VCaP (cell line): ENCODE results near the gene AK8.
A peak's percentile ranks its signal among the peaks of the same experiment; 100 is the strongest.

Source experiments
- H3K27ac ChIP-seq: fragments of 450-650 bp; 2 replicates; pipeline ENCODE4 v1.5.1; 2017
- CTCF ChIP-seq: fragments of 450-650 bp; conservative IDR thresholded peaks from 2 replicates; pipeline ENCODE4 v1.5.1; 2017; ENCODE audit warnings: mild to moderate bottlenecking, moderate library complexity

The AK8 gene

GRCh38 chr9:132896264-132896663 is 18.2 kb upstream of the AK8 start:
- TF ChIP-seq CTCF = no peak
- H3K27ac ChIP-seq = peak overlapping the region; percentile 34; the same call in 1 of the 2 replicates

GRCh38 chr9:132894862-132895835 is 17.1 kb upstream of the AK8 start:
- TF ChIP-seq CTCF = no peak
- H3K27ac ChIP-seq = peak overlapping the region; percentile 34

GRCh38 chr9:132894346-132894745 is 16.3 kb upstream of the AK8 start:
- H3K27ac ChIP-seq = no peak overlapping the region
- TF ChIP-seq CTCF = no peak

GRCh38 chr9:132892400-132892799 is 14.3 kb upstream of the AK8 start:
- no peak for TF ChIP-seq CTCF
- no peak overlapping the region; the same call in 1 of the 2 replicates for H3K27ac ChIP-seq

GRCh38 chr9:132888151-132888550 is 10.1 kb upstream of the AK8 start:
- H3K27ac ChIP-seq = no peak overlapping the region
- no peak for TF ChIP-seq CTCF

GRCh38 chr9:132887181-132888120 is 9.4 kb upstream of the AK8 start:
- H3K27ac ChIP-seq = no peak overlapping the region
- TF ChIP-seq CTCF = no peak

GRCh38 chr9:132886334-132886725 is 8.2 kb upstream of the AK8 start:
- H3K27ac ChIP-seq = no peak overlapping the region
- no peak for TF ChIP-seq CTCF
